Upper lobe of right lung (tissue), 1 donor: ENCODE data around the gene GCGR. TPM values are rescaled to one million over a fixed set of nuclear protein-coding genes. Genes with fewer than 3 reads are reported as not detected.

Source experiments
- ATAC-seq: fragments of 200-7000 bp; cut with Tn5 transposase; one replicate; pipeline ENCODE4 v1.9.1; 2020; ENCODE audit warnings: mild to moderate bottlenecking, moderate library complexity
- DNase-seq: peaks from one replicate; pipeline ENCODE4 v3.0.0-alpha.2; 2020
- H3K27ac ChIP-seq: fragments of 200-600 bp; one replicate; pipeline ENCODE4 v1.8.0; 2022
- H3K27me3 ChIP-seq: fragments of 200-600 bp; one replicate; pipeline ENCODE4 v1.8.0; 2022; ENCODE audit warnings: mild to moderate bottlenecking
- H3K36me3 ChIP-seq: fragments of 200-600 bp; one replicate; pipeline ENCODE4 v1.8.0; 2022
- H3K4me1 ChIP-seq: fragments of 200-600 bp; one replicate; pipeline ENCODE4 v1.8.0; 2022
- H3K4me3 ChIP-seq: fragments of 200-600 bp; one replicate; pipeline ENCODE4 v1.8.0; 2022; ENCODE audit warnings: mild to moderate bottlenecking
- H3K9me3 ChIP-seq: fragments of 200-600 bp; one replicate; pipeline ENCODE4 v1.8.0; 2022
- CTCF ChIP-seq: fragments of 200-600 bp; IDR thresholded peaks from one replicate; pipeline ENCODE4 v1.8.0; 2022; ENCODE audit warnings: antibody characterized with exemption
- intact Hi-C: fragments of 100-400 bp; cut with DNase I; formaldehyde crosslinking; loops from one replicate; pipeline ENCODE4 v1.11.0; 2022
- total RNA-seq: library from RNA; stranded (reverse); fragmentation: NEBNext Ultra II Directional; extraction: Animal tissue kit (Norgen Biotek cat#: 25700); gene quantifications from one replicate; pipeline ENCODE4 v1.2.1, GENCODE V29; 2021
- donor health status: DM: no; HTN: yes; CAD: no; lungs with severe emphysema.

The GCGR gene
- total RNA-seq, 1 donor from 2014 or later, result not detected

GRCh38 chr17:81802048-81802758 is 1.7 kb upstream of the GCGR start:
- no peak for DNase-seq
- H3K4me1 ChIP-seq, result no peaks in the 10 kb centered on the region
- no peaks in the 10 kb centered on the region for H3K36me3 ChIP-seq

GRCh38 chr17:81802856-81803643 is 900 bp upstream of the GCGR start:
- no peaks in the 10 kb centered on the region for H3K4me1 ChIP-seq
- DNase-seq (no peak), ATAC-seq (no peak)
- TF ChIP-seq CTCF, result no peak
- intact Hi-C loops, result no loop called here
- H3K27ac ChIP-seq, result no peak overlapping the region
- no peaks in the 10 kb centered on the region for H3K9me3 ChIP-seq
- H3K4me3 ChIP-seq, result no peak overlapping the region
- H3K27me3 ChIP-seq, result peaks cover 72% of the 10 kb centered on the region
- H3K36me3 ChIP-seq, result no peaks in the 10 kb centered on the region

More at GRCh38 chr17:81802048-81802758, 1.7 kb upstream of the GCGR start:
- Histone ChIP-seq H3K4me3 (no peak overlapping the region), H3K27me3 (peaks cover 65% of the 10 kb centered on the region), H3K27ac (no peak overlapping the region), H3K9me3 (no peaks in the 10 kb centered on the region)
- no peak for TF ChIP-seq CTCF
- ATAC-seq, result no peak
- intact Hi-C loops, result no loop called here

GRCh38 chr17:81804559-81805399 is 829 bp downstream of the GCGR start:
- Histone ChIP-seq H3K4me1 (no peaks in the 10 kb centered on the region), H3K27ac (no peak overlapping the region), H3K4me3 (no peak overlapping the region), H3K36me3 (no peaks in the 10 kb centered on the region), H3K27me3 (peaks cover 75% of the 10 kb centered on the region), H3K9me3 (no peaks in the 10 kb centered on the region)
- ATAC-seq (no peak), DNase-seq (no peak)
- no peak for TF ChIP-seq CTCF
- intact Hi-C loops, result no loop called here

- intact Hi-C loops, result no loop called here
- Histone ChIP-seq H3K27me3 (peaks cover 68% of the 10 kb centered on the region), H3K4me1 (no peaks in the 10 kb centered on the region), H3K9me3 (no peaks in the 10 kb centered on the region), H3K4me3 (no peak overlapping the region), H3K36me3 (no peaks in the 10 kb centered on the region), H3K27ac (no peak overlapping the region)
- ATAC-seq (no peak), DNase-seq (no peak)
- TF ChIP-seq CTCF, result no peak
These were observed 1.9 kb downstream of the GCGR start for GRCh38 chr17:81805707-81806460.
